ENCODE measurements around the gene ASCC1. TPM values are rescaled to one million over a fixed set of nuclear protein-coding genes. Genes with fewer than 3 reads are reported as not detected.
"Not testable (repeated sequence)": the region's sequence is repeated elsewhere in the genome, so short reads cannot be mapped to it uniquely, and the experiment has no call there.

Gene ASCC1
- total RNA-seq, 1 donor from 2014 or later, result 21.4 TPM

DNA sequence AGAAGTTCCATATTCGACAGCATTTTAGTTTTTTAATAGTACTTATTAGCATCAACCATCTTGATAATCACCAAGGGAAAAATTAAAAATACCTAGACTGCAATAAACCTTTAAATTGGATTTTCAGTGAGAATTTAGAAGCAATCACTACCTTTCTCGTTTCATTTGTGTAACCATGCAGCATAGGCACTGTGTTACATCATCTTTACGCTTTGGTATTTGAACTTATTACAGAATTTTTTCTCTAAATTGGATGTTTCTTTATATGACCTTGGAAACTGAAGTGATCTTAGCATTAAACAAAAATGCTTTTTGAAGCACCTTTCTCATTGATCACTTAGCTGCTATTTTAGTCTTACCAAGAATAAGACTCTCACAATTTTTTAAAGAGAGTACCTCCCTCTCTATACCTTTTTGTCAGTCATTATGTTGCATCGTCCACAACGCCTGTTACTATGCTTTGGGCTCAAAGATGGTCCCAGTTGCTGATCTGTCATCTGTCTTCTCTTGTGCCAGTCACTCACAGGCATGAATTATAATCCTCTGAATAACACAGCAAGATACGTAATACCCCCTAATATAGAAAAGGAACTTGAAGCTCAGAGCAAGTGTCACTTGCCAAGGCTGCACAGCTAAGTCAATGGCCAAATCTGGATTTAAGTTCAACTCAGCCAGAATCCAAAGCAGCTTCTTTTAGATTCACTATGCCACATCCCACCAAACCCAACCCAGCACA is 19.6 kb upstream of the ASCC1 start:
- Histone ChIP-seq H3K27me3 (ENCODE audit: control insufficient read depth in 3 of 3, insufficient read depth in 3 of 3, low read length in 3 of 3) (no peaks in the 10 kb centered on the region), H3K9me3 (ENCODE audit: control insufficient read depth in 3 of 3, low read length in 3 of 3) (no peaks in the 10 kb centered on the region), H3K9ac (ENCODE audit: low read depth in 1 of 3, low read length in 3 of 3) (no peak overlapping the region), H3K36me3 (ENCODE audit: control insufficient read depth in 3 of 3, insufficient read depth in 3 of 3, low read length in 3 of 3) (peaks cover 19 to 21% (median 20%) of the 10 kb centered on the region in 3 donors), H3K4me1 (ENCODE audit: control insufficient read depth in 3 of 3, insufficient read depth in 3 of 3, low read length in 3 of 3) (peaks cover 25 to 46% (median 30%) of the 10 kb centered on the region in 3 donors), H3K4me3 (ENCODE audit: low read length in 3 of 3) (no peak overlapping the region), H3K27ac (ENCODE audit: low read depth, low read length) (peak overlapping the region; percentile 90)

GRCh38 chr10:72234560-72235095 is 18.6 kb upstream of the ASCC1 start:
- no peaks in the 10 kb centered on the region for H3K27me3 ChIP-seq (ENCODE audit: control insufficient read depth in 3 of 3, insufficient read depth in 3 of 3, low read length in 3 of 3)
- peaks cover 20 to 21% (median 20%) of the 10 kb centered on the region in 3 donors for H3K36me3 ChIP-seq (ENCODE audit: control insufficient read depth in 3 of 3, insufficient read depth in 3 of 3, low read length in 3 of 3)
- H3K4me3 ChIP-seq (ENCODE audit: low read length in 3 of 3), result no peak overlapping the region
- H3K4me1 ChIP-seq (ENCODE audit: control insufficient read depth in 3 of 3, insufficient read depth in 3 of 3, low read length in 3 of 3), result peaks cover 32 to 55% (median 38%) of the 10 kb centered on the region in 3 donors
- H3K27ac ChIP-seq (ENCODE audit: low read depth, low read length), result peak overlapping the region; percentile 90
- H3K9ac ChIP-seq (ENCODE audit: low read depth in 1 of 3, low read length in 3 of 3), result no peak overlapping the region
- H3K9me3 ChIP-seq (ENCODE audit: control insufficient read depth in 3 of 3, low read length in 3 of 3), result no peaks in the 10 kb centered on the region

- no peak overlapping the region for H3K4me3 ChIP-seq (ENCODE audit: low read length in 3 of 3)
- peaks cover 20 to 21% (median 20%) of the 10 kb centered on the region in 3 donors for H3K36me3 ChIP-seq (ENCODE audit: control insufficient read depth in 3 of 3, insufficient read depth in 3 of 3, low read length in 3 of 3)
- no peaks in the 10 kb centered on the region for H3K27me3 ChIP-seq (ENCODE audit: control insufficient read depth in 3 of 3, insufficient read depth in 3 of 3, low read length in 3 of 3)
- H3K9ac ChIP-seq (ENCODE audit: low read depth in 1 of 3, low read length in 3 of 3), result no peak overlapping the region
- H3K9me3 ChIP-seq (ENCODE audit: control insufficient read depth in 3 of 3, low read length in 3 of 3), result no peaks in the 10 kb centered on the region
- peaks cover 37 to 60% (median 43%) of the 10 kb centered on the region in 3 donors for H3K4me1 ChIP-seq (ENCODE audit: control insufficient read depth in 3 of 3, insufficient read depth in 3 of 3, low read length in 3 of 3)
- H3K27ac ChIP-seq (ENCODE audit: low read depth, low read length), result no peak overlapping the region
Observed at GRCh38 chr10:72233621-72234020, 17.5 kb upstream of the ASCC1 start.

GRCh38 chr10:72229261-72230251 is 13.5 kb upstream of the ASCC1 start:
- peaks cover 25 to 40% (median 32%) of the 10 kb centered on the region in 3 donors for H3K4me1 ChIP-seq (ENCODE audit: control insufficient read depth in 3 of 3, insufficient read depth in 3 of 3, low read length in 3 of 3)
- no peak overlapping the region for H3K4me3 ChIP-seq (ENCODE audit: low read length in 3 of 3)
- H3K9me3 ChIP-seq (ENCODE audit: control insufficient read depth in 3 of 3, low read length in 3 of 3), result no peaks in the 10 kb centered on the region
- no peaks in the 10 kb centered on the region for H3K27me3 ChIP-seq (ENCODE audit: control insufficient read depth in 3 of 3, insufficient read depth in 3 of 3, low read length in 3 of 3)
- H3K36me3 ChIP-seq (ENCODE audit: control insufficient read depth in 3 of 3, insufficient read depth in 3 of 3, low read length in 3 of 3), result peaks cover 17 to 19% (median 18%) of the 10 kb centered on the region in 3 donors
- H3K27ac ChIP-seq (ENCODE audit: low read depth, low read length), result peak overlapping the region; percentile 80
- peak overlapping the region; percentile 33 to 69 (median 42) for H3K9ac ChIP-seq (ENCODE audit: low read depth in 1 of 3, low read length in 3 of 3)

GRCh38 chr10:72228318-72228751 is 12.3 kb upstream of the ASCC1 start:
- Histone ChIP-seq H3K27ac (ENCODE audit: low read depth, low read length) (peak overlapping the region; percentile 80), H3K4me3 (ENCODE audit: low read length in 3 of 3) (no peak overlapping the region), H3K4me1 (ENCODE audit: control insufficient read depth in 3 of 3, insufficient read depth in 3 of 3, low read length in 3 of 3) (peaks cover 27 to 47% (median 38%) of the 10 kb centered on the region in 3 donors), H3K27me3 (ENCODE audit: control insufficient read depth in 3 of 3, insufficient read depth in 3 of 3, low read length in 3 of 3) (no peaks in the 10 kb centered on the region), H3K9ac (ENCODE audit: low read depth in 1 of 3, low read length in 3 of 3) (peak overlapping the region in 1 of 3 donors; percentile 68), H3K9me3 (ENCODE audit: control insufficient read depth in 3 of 3, low read length in 3 of 3) (no peaks in the 10 kb centered on the region), H3K36me3 (ENCODE audit: control insufficient read depth in 3 of 3, insufficient read depth in 3 of 3, low read length in 3 of 3) (peaks cover 11 to 16% (median 15%) of the 10 kb centered on the region in 3 donors)

- Histone ChIP-seq H3K36me3 (ENCODE audit: control insufficient read depth in 3 of 3, insufficient read depth in 3 of 3, low read length in 3 of 3) (peaks cover 7 to 13% (median 12%) of the 10 kb centered on the region in 3 donors), H3K27ac (ENCODE audit: low read depth, low read length) (peak overlapping the region; percentile 80), H3K4me3 (ENCODE audit: low read length in 3 of 3) (no peak overlapping the region), H3K4me1 (ENCODE audit: control insufficient read depth in 3 of 3, insufficient read depth in 3 of 3, low read length in 3 of 3) (peaks cover 28 to 48% (median 39%) of the 10 kb centered on the region in 3 donors), H3K9me3 (ENCODE audit: control insufficient read depth in 3 of 3, low read length in 3 of 3) (no peaks in the 10 kb centered on the region), H3K9ac (ENCODE audit: low read depth in 1 of 3, low read length in 3 of 3) (peak overlapping the region in 1 of 3 donors; percentile 54), H3K27me3 (ENCODE audit: control insufficient read depth in 3 of 3, insufficient read depth in 3 of 3, low read length in 3 of 3) (no peaks in the 10 kb centered on the region)
Observed at GRCh38 chr10:72227826-72228225, 11.8 kb upstream of the ASCC1 start.

DNA sequence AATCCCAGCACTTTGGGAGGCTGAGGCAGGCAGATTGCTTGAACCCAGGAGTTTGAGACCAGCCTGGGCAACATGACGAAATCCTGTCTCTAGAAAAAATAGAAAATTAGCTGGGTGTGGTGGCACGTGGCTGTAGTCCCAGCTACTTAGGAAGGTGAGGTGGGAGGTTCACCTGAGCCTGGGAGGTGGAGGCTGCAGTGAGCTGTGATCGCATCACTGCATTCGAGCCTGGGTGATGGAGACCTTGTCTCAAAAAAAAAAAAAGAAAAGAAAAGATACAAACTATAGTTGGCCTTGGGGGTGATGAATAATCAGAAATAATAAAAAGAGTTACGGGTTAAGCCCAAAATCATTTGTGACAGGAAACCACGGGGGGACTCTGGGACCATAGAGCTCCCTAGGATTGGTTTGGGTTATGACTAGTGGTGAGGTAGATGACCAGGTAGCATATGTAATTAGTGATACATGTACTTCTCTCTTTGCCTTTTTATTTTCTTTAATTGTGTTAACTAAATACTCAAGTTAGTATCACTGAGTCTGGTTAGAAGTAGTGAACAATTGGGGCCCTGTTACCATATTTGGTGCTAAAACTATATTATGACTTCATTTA is 10.4 kb upstream of the ASCC1 start:
- H3K9ac ChIP-seq (ENCODE audit: low read depth in 1 of 3, low read length in 3 of 3), result no peak overlapping the region
- peaks cover 6 to 11% (median 11%) of the 10 kb centered on the region in 3 donors for H3K36me3 ChIP-seq (ENCODE audit: control insufficient read depth in 3 of 3, insufficient read depth in 3 of 3, low read length in 3 of 3)
- H3K9me3 ChIP-seq (ENCODE audit: control insufficient read depth in 3 of 3, low read length in 3 of 3), result no peaks in the 10 kb centered on the region
- no peaks in the 10 kb centered on the region for H3K27me3 ChIP-seq (ENCODE audit: control insufficient read depth in 3 of 3, insufficient read depth in 3 of 3, low read length in 3 of 3)
- H3K4me3 ChIP-seq (ENCODE audit: low read length in 3 of 3), result no peak overlapping the region
- no peak overlapping the region for H3K27ac ChIP-seq (ENCODE audit: low read depth, low read length)
- H3K4me1 ChIP-seq (ENCODE audit: control insufficient read depth in 3 of 3, insufficient read depth in 3 of 3, low read length in 3 of 3), result peaks cover 28 to 51% (median 41%) of the 10 kb centered on the region in 3 donors

DNA sequence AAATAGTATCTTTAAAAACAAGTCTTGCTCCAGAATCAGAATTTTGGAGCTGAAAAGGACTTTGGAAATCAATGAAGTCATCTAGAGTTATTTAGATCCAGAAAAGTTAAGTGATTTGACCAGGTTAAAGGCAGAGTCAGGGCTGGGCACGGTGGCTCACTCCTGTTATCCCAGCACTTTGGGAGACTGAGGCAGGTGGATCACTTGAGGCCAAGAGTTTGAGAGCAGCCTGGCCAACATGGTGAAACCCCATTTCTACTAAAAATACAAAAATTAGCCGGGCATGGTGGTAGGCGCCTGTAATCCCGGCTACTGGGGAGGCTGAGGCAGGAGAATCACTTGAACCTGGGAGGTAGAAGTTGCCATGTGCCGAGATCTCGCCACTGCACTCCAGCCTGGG is 8.1 kb upstream of the ASCC1 start:
- H3K36me3 ChIP-seq (ENCODE audit: control insufficient read depth in 3 of 3, insufficient read depth in 3 of 3, low read length in 3 of 3); H3K9ac ChIP-seq (ENCODE audit: low read depth in 1 of 3, low read length in 3 of 3); H3K27ac ChIP-seq (ENCODE audit: low read depth, low read length); H3K27me3 ChIP-seq (ENCODE audit: control insufficient read depth in 3 of 3, insufficient read depth in 3 of 3, low read length in 3 of 3); H3K9me3 ChIP-seq (ENCODE audit: control insufficient read depth in 3 of 3, low read length in 3 of 3); H3K4me3 ChIP-seq (ENCODE audit: low read length in 3 of 3): not testable (repeated sequence)
- H3K4me1 ChIP-seq (ENCODE audit: control insufficient read depth in 3 of 3, insufficient read depth in 3 of 3, low read length in 3 of 3), result peaks cover 19 to 43% (median 25%) of the 10 kb centered on the region in 3 donors

DNA sequence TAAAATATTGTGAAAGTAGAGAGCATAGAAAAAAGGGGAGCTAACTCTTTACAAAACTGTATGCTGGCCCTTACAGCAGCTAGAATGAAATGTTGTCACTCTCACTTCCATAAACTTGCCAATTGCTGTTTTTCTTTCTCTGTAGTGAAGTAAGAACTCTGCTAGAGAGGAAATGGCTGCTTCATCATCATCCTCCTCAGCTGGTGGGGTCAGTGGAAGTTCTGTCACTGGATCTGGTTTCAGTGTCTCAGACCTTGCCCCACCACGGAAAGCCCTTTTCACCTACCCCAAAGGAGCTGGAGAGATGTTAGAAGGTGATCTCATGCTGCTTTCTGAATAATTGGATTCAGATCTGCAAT is 7.6 kb upstream of the ASCC1 start:
- Histone ChIP-seq H3K4me3 (ENCODE audit: low read length in 3 of 3) (no peak overlapping the region), H3K9ac (ENCODE audit: low read depth in 1 of 3, low read length in 3 of 3) (peak overlapping the region in 1 of 3 donors; percentile 33), H3K27ac (ENCODE audit: low read depth, low read length) (peak overlapping the region; percentile 59), H3K4me1 (ENCODE audit: control insufficient read depth in 3 of 3, insufficient read depth in 3 of 3, low read length in 3 of 3) (peaks cover 21 to 41% (median 26%) of the 10 kb centered on the region in 3 donors), H3K27me3 (ENCODE audit: control insufficient read depth in 3 of 3, insufficient read depth in 3 of 3, low read length in 3 of 3) (no peaks in the 10 kb centered on the region), H3K9me3 (ENCODE audit: control insufficient read depth in 3 of 3, low read length in 3 of 3) (no peaks in the 10 kb centered on the region), H3K36me3 (ENCODE audit: control insufficient read depth in 3 of 3, insufficient read depth in 3 of 3, low read length in 3 of 3) (peaks cover 2 to 10% (median 6%) of the 10 kb centered on the region in 3 donors)

Data from skeletal muscle tissue (tissue), 4 donors.